CD4-positive, alpha-beta T cell (primary cell): Measurements from ENCODE around the gene EID3. TPM values are rescaled to one million over a fixed set of nuclear protein-coding genes. Genes with fewer than 3 reads are reported as not detected.

ENCODE experiments used
- ATAC-seq: fragments of 200-7000 bp; cut with Tn5 transposase; one replicate; pipeline ENCODE4 v1.10.0; 2022; ENCODE audit warnings: mild to moderate bottlenecking; ENCODE audit not compliant: poor library complexity
- CTCF ChIA-PET: fragments of 350-600 bp; sonication (Branson Sonifier 250); formaldehyde crosslinking; loops from one replicate; lab custom pipeline; 2021; ENCODE audit warnings: antibody characterized with exemption, inconsistent platforms; lab: Charles Lee
- POLR2A ChIA-PET: fragments of 350-600 bp; sonication (Branson Sonifier 250); formaldehyde crosslinking; loops from one replicate; lab custom pipeline; 2021; ENCODE audit warnings: antibody characterized with exemption, inconsistent platforms; lab: Charles Lee
- DNase-seq, 14 experiments: peaks; one replicate each; pipeline ENCODE4 v3.0.0-alpha.2; 2013 to 2020; ENCODE audit warnings: mixed read lengths in 2 of 14
- H3K27ac ChIP-seq, 2 donors: one replicate each; pipeline versions ENCODE4 v1.5.1 to v1.7.0; 2013; ENCODE audit warnings: low read length in 2 of 2, low read depth in 1 of 2, mild to moderate bottlenecking in 1 of 2
- H3K27me3 ChIP-seq, 2 experiments: 1 replicate in 1 of 2; 2 replicates in 1 of 2; pipeline versions ENCODE4 v1.6.1 to v1.7.0; 2013; ENCODE audit warnings: low read length in 2 of 2, control low read depth in 1 of 2, mild to moderate bottlenecking in 1 of 2, moderate library complexity in 1 of 2; ENCODE audit not compliant: insufficient read depth in 2 of 2, control insufficient read depth in 1 of 2
- H3K36me3 ChIP-seq: one replicate; pipeline ENCODE4 v1.6.1; 2013; ENCODE audit warnings: low read length, control low read depth; ENCODE audit not compliant: insufficient read depth
- H3K4me1 ChIP-seq: one replicate; pipeline ENCODE4 v1.6.1; 2013; ENCODE audit warnings: low read length, control low read depth; ENCODE audit not compliant: insufficient read depth
- H3K4me3 ChIP-seq: one replicate; pipeline ENCODE4 v1.5.1; 2013; ENCODE audit warnings: mild to moderate bottlenecking, low read length, moderate library complexity
- H3K9me3 ChIP-seq, 2 experiments: 1 replicate in 1 of 2; 2 replicates in 1 of 2; pipeline versions ENCODE4 v1.6.1 to v1.7.0; 2013; ENCODE audit warnings: low read length in 2 of 2, mild to moderate bottlenecking in 2 of 2, control low read depth in 1 of 2, moderate library complexity in 1 of 2; ENCODE audit not compliant: control insufficient read depth in 1 of 2, insufficient read depth in 1 of 2
- H3K27ac Mint-ChIP-seq: one replicate; pipeline ENCODE4 v1.8.0; 2020; ENCODE audit warnings: mixed read lengths
- H3K27me3 Mint-ChIP-seq: one replicate; pipeline ENCODE4 v1.8.0; 2021; ENCODE audit warnings: mixed read lengths
- H3K36me3 Mint-ChIP-seq: one replicate; pipeline ENCODE4 v1.8.0; 2021; ENCODE audit warnings: low read depth, mixed read lengths
- H3K4me1 Mint-ChIP-seq: one replicate; pipeline ENCODE4 v1.8.0; 2021; ENCODE audit warnings: low read depth, mixed read lengths
- H3K4me3 Mint-ChIP-seq: one replicate; pipeline ENCODE4 v1.8.0; 2020; ENCODE audit warnings: mild to moderate bottlenecking, mixed read lengths
- H3K9me3 Mint-ChIP-seq: one replicate; pipeline ENCODE4 v1.8.0; 2020; ENCODE audit warnings: mixed read lengths
- intact Hi-C, 2 experiments: fragments of 100-400 bp; cut with DNase I in 1 of 2; cut with micrococcal nuclease in 1 of 2; formaldehyde crosslinking; loops; one replicate each; pipeline versions ENCODE4 v1.15.1 to v1.9.0; 2023 to 2025; cut with DNase I, micrococcal nuclease
- total RNA-seq, 174 experiments: library from RNA in 2 of 174; stranded (reverse) in 2 of 174; gene quantifications; one replicate each; pipeline ENCODE4 v1.2.3 and lab custom pipeline; 2021 to 2026
- TF ChIP-seq, protein P1 (sequence below): fragments of 200-600 bp; IDR thresholded peaks from one replicate; pipeline ENCODE4 v1.8.0; 2022; ENCODE audit warnings: antibody characterized with exemption, mild to moderate bottlenecking

The EID3 gene
- total RNA-seq, 2 experiments from 2014 or later, result 13.5 to 14.3 TPM

DNA sequence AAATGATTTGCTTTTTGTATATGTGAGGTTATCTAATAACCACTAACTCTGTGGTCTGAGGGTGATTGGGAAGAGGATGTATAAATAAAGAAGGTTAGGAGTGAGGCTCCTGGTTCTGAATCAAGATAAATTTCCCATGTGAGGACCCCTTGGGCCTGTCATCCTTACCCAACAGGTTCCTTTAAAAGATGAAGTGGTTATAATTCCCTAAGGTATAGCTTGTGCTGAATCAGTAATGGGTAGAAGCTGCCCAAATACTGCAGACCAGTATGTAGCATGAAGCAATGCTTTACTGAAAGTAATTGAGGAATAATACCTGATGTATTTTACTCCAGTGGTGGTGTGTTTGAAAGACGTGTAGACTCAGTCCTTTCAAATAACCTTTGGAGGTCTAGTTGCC is 8.7 kb downstream of the EID3 start:
- Histone ChIP-seq H3K27ac (no peak overlapping the region), H3K4me1 (no peaks in the 10 kb centered on the region), H3K27me3 (no peaks in the 10 kb centered on the region), H3K9me3 (no peaks in the 10 kb centered on the region), H3K4me3 (no peak overlapping the region), H3K36me3 (peaks cover 54% of the 10 kb centered on the region)
- DNase-seq, result no peak
- peaks cover 64% of the 10 kb centered on the region for H3K36me3 Mint-ChIP-seq
- H3K27ac Mint-ChIP-seq, result no peak overlapping the region
- intact Hi-C loops, result no loop called here
- TF ChIP-seq, protein P1, sequence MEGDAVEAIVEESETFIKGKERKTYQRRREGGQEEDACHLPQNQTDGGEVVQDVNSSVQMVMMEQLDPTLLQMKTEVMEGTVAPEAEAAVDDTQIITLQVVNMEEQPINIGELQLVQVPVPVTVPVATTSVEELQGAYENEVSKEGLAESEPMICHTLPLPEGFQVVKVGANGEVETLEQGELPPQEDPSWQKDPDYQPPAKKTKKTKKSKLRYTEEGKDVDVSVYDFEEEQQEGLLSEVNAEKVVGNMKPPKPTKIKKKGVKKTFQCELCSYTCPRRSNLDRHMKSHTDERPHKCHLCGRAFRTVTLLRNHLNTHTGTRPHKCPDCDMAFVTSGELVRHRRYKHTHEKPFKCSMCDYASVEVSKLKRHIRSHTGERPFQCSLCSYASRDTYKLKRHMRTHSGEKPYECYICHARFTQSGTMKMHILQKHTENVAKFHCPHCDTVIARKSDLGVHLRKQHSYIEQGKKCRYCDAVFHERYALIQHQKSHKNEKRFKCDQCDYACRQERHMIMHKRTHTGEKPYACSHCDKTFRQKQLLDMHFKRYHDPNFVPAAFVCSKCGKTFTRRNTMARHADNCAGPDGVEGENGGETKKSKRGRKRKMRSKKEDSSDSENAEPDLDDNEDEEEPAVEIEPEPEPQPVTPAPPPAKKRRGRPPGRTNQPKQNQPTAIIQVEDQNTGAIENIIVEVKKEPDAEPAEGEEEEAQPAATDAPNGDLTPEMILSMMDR, result no peak
- no peak for ATAC-seq
- no peak overlapping the region for H3K4me3 Mint-ChIP-seq
- no peaks in the 10 kb centered on the region for H3K9me3 Mint-ChIP-seq
- no peaks in the 10 kb centered on the region for H3K27me3 Mint-ChIP-seq
- peaks cover 10% of the 10 kb centered on the region for H3K4me1 Mint-ChIP-seq
- ChIA-PET CTCF (no interaction called here), POLR2A (no interaction called here)

DNA sequence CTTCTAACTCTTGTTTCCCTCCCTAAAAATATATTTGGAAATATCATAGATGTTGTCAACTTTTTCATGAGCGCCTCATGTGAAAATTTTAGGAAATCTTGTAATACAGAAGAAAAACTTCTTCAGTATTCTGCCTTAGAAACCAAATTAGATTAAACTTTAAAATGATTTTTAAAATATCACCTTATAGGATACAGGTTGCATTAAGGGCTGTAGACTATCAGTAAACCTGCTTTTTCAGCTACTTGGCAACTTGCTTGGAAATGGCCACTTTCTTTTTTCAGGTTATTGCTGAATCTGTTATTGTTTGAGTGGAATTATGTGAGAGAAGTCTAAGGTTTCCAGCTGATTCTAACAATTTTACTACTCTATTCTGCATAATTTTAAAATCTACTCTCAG is 9.1 kb downstream of the EID3 start:
- no peaks in the 10 kb centered on the region for H3K4me1 ChIP-seq
- H3K27ac ChIP-seq, result no peak overlapping the region
- no peak overlapping the region for H3K4me3 Mint-ChIP-seq
- H3K27me3 ChIP-seq, result no peaks in the 10 kb centered on the region
- no peak overlapping the region for H3K4me3 ChIP-seq
- ChIA-PET CTCF (interaction anchor here (0.6 kb wide), 1 partner anchor 670 kb away, joined by 4 read pairs; no protein-coding TSS in a partner anchor), POLR2A (no interaction called here)
- TF ChIP-seq, protein P1, result no peak
- no peaks in the 10 kb centered on the region for H3K9me3 Mint-ChIP-seq
- ATAC-seq, result no peak
- H3K36me3 Mint-ChIP-seq, result peaks cover 69% of the 10 kb centered on the region
- peaks cover 59% of the 10 kb centered on the region for H3K36me3 ChIP-seq
- no peak for DNase-seq
- no peaks in the 10 kb centered on the region for H3K9me3 ChIP-seq
- peaks cover 6% of the 10 kb centered on the region for H3K4me1 Mint-ChIP-seq
- H3K27ac Mint-ChIP-seq, result no peak overlapping the region
- intact Hi-C loops, result no loop called here
- H3K27me3 Mint-ChIP-seq, result no peaks in the 10 kb centered on the region

DNA sequence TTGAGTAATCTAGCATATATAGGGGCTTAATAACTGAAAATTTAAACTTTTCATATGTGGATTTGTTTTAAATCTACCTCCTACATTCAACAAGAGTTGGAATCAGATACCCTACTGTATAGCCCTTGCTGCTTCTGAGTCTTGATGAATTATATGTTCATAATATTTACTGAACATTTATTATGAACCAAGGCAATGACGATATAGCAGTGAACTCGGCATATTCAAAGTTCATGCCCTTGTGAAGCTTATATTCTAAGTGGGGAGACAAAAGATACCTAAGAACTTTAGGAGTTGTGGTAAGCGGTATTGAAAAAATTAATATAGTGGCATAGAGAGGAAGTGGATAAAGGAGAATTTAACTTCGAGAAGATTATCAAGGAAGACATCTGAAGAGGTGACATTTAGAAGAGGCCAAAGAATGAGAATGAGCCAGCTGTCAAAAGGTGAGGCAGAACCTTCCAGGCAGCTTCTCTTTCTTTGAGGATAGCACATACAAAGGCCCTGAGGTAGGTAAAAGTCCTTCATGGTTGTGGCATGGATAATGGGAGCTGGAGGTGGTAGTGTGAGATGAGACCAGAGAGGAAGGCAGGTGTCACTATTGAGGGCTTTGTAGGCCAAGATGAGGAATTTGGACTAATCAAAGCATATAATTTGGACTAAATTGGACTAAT is 10.2 kb downstream of the EID3 start:
- ATAC-seq (no peak), DNase-seq (no peak)
- no peak overlapping the region for H3K4me3 ChIP-seq
- Mint-ChIP-seq H3K27me3 (no peaks in the 10 kb centered on the region), H3K4me3 (no peak overlapping the region), H3K9me3 (no peaks in the 10 kb centered on the region), H3K4me1 (peaks cover 5% of the 10 kb centered on the region), H3K27ac (no peak overlapping the region), H3K36me3 (peaks cover 77% of the 10 kb centered on the region)
- CTCF ChIA-PET, result no interaction called here
- no peak overlapping the region for H3K27ac ChIP-seq
- no peaks in the 10 kb centered on the region for H3K27me3 ChIP-seq
- H3K4me1 ChIP-seq, result no peaks in the 10 kb centered on the region
- H3K36me3 ChIP-seq, result peaks cover 59% of the 10 kb centered on the region
- no peaks in the 10 kb centered on the region for H3K9me3 ChIP-seq
- POLR2A ChIA-PET, result interaction anchor here (1.3 kb wide), 1 partner anchor 175 kb away, joined by 4 read pairs; the partner anchor contains the start of gene NFYB
- intact Hi-C loops, result no loop called here
- TF ChIP-seq, protein P1, result no peak
